ENCODE data around the gene KTN1. TPM values are rescaled to one million over a fixed set of nuclear protein-coding genes. Genes with fewer than 3 reads are reported as not detected.

KTN1 gene
- total RNA-seq, 4 donors from 2014 or later, result 57.8 to 123 (median 106) TPM

- no peak overlapping the region for H3K4me3 ChIP-seq
- no peaks in the 10 kb centered on the region for H3K36me3 ChIP-seq
- no peaks in the 10 kb centered on the region for H3K27me3 ChIP-seq
- intact Hi-C loops (cut with DNase I), result no loop called here
- no peaks in the 10 kb centered on the region for H3K9me3 ChIP-seq
- TF ChIP-seq POLR2A (IDR thresholded peaks at IDR 0.05), result no peak
- TF ChIP-seq CTCF (IDR thresholded peaks at IDR 0.05), result no peak
- no peak overlapping the region for H3K27ac ChIP-seq
- 50 to 52% methylated on average over 6 of the region's 6 CpGs for WGBS, 2 donors
- DNase-seq, result no peak
- H3K4me1 ChIP-seq, result peaks cover 9 to 72% (median 16%) of the 10 kb centered on the region in 3 donors
Measured at GRCh38 chr14:55589171-55589570, 9.2 kb downstream of the KTN1 start.

GRCh38 chr14:55592436-55592835 lies 12.4 kb downstream of the KTN1 start:
- Histone ChIP-seq H3K27ac (no peak overlapping the region), H3K27me3 (no peaks in the 10 kb centered on the region), H3K9me3 (no peaks in the 10 kb centered on the region), H3K4me3 (no peak overlapping the region), H3K36me3 (no peaks in the 10 kb centered on the region), H3K4me1 (peaks cover 0 to 42% (median 9%) of the 10 kb centered on the region in 3 donors)
- DNase-seq, result no peak
- intact Hi-C loops (cut with DNase I), result no loop called here
- WGBS, 2 donors, result 83 to 84% methylated on average over 2 of the region's 2 CpGs
- no peak for TF ChIP-seq POLR2A (IDR thresholded peaks at IDR 0.05)
- TF ChIP-seq CTCF (IDR thresholded peaks at IDR 0.05), result no peak

- DNase-seq, result no peak
- WGBS, 2 donors, result 70 to 79% methylated on average over 2 of the region's 2 CpGs
- intact Hi-C loops (cut with DNase I), result no loop called here
Measured at GRCh38 chr14:55593698-55594097, 13.7 kb downstream of the KTN1 start.

GRCh38 chr14:55599250-55599879 lies 19.4 kb downstream of the KTN1 start:
- no peaks in the 10 kb centered on the region for H3K36me3 ChIP-seq
- H3K9me3 ChIP-seq, result no peaks in the 10 kb centered on the region
- no peaks in the 10 kb centered on the region for H3K27me3 ChIP-seq
- intact Hi-C loops (cut with DNase I), result no loop called here
- H3K4me3 ChIP-seq, result peak overlapping the region in 1 of 4 donors; percentile 29
- H3K4me1 ChIP-seq, result peaks cover 0 to 40% (median 15%) of the 10 kb centered on the region in 3 donors
- no peak for DNase-seq
- TF ChIP-seq POLR2A (IDR thresholded peaks at IDR 0.05) (no peak), CTCF (IDR thresholded peaks at IDR 0.05) (no peak)
- WGBS, 2 donors, result 58 to 72% methylated on average over 6 to 14 of the region's 14 CpGs
- no peak overlapping the region for H3K27ac ChIP-seq

More at GRCh38 chr14:55593698-55594097, 13.7 kb downstream of the KTN1 start:
- no peaks in the 10 kb centered on the region for H3K27me3 ChIP-seq
- H3K4me1 ChIP-seq, result peaks cover 0 to 29% (median 4%) of the 10 kb centered on the region in 3 donors
- H3K27ac ChIP-seq, result no peak overlapping the region
- no peak for TF ChIP-seq POLR2A (IDR thresholded peaks at IDR 0.05)
- TF ChIP-seq CTCF (IDR thresholded peaks at IDR 0.05), result no peak
- H3K36me3 ChIP-seq, result no peaks in the 10 kb centered on the region
- H3K4me3 ChIP-seq, result no peak overlapping the region
- H3K9me3 ChIP-seq, result no peaks in the 10 kb centered on the region

GRCh38 chr14:55600784-55601561 lies 21.0 kb downstream of the KTN1 start:
- Histone ChIP-seq H3K4me3 (no peak overlapping the region), H3K27ac (no peak overlapping the region), H3K36me3 (no peaks in the 10 kb centered on the region), H3K4me1 (peaks cover 0 to 50% (median 15%) of the 10 kb centered on the region in 3 donors), H3K27me3 (no peaks in the 10 kb centered on the region), H3K9me3 (no peaks in the 10 kb centered on the region)
- intact Hi-C loops (cut with DNase I), result no loop called here
- no peak for DNase-seq
- no peak for TF ChIP-seq CTCF (IDR thresholded peaks at IDR 0.05)
- TF ChIP-seq POLR2A (IDR thresholded peaks at IDR 0.05), result no peak
- 47 to 50% methylated on average over 5 of the region's 5 CpGs for WGBS, 2 donors
